Activated CD4-positive, alpha-beta T cell treated with anti-CD3 and anti-CD28 coated beads, Interleukin-2, Interleukin-6, amounts not matched to agents 100 ng/mL and 50 ng/mL, durations not matched to agents 16 hours and 8 hours (primary cell): ENCODE data around the gene EIF4G2.

Experiments
- DNase-seq: peaks from one replicate; pipeline ENCODE4 v3.0.0-alpha.2; 2020

Gene EIF4G2

GRCh38 chr11:10770626-10771254, 38.0 kb downstream of the EIF4G2 start:
- peak; percentile 33 for DNase-seq

GRCh38 chr11:10764412-10764811, 44.3 kb downstream of the EIF4G2 start:
- no peak for DNase-seq

- no peak for DNase-seq
Measured at GRCh38 chr11:10763766-10764165, 45.0 kb downstream of the EIF4G2 start.

- DNase-seq = no peak
Measured at GRCh38 chr11:10762913-10763421, 45.8 kb downstream of the EIF4G2 start.

GRCh38 chr11:10762185-10762584, 46.5 kb downstream of the EIF4G2 start:
- DNase-seq = no peak

- no peak for DNase-seq
Measured at GRCh38 chr11:10761085-10761698, 47.5 kb downstream of the EIF4G2 start.

GRCh38 chr11:10758957-10759356, 49.8 kb downstream of the EIF4G2 start:
- DNase-seq = no peak

GRCh38 chr11:10752486-10752885, 56.2 kb downstream of the EIF4G2 start:
- no peak for DNase-seq

- DNase-seq = no peak
Measured at GRCh38 chr11:10752061-10752460, 56.7 kb downstream of the EIF4G2 start.

- DNase-seq = no peak
Measured at GRCh38 chr11:10751581-10751940, 57.2 kb downstream of the EIF4G2 start.

- DNase-seq = peak; percentile 94
Measured at GRCh38 chr11:10750838-10751580, 57.7 kb downstream of the EIF4G2 start, which contains the start of gene CTR9. TSS of gene CTR9 (plus strand) at chr11:10751246. CDS start at chr11:10751413, 167 bp downstream.

- no peak for DNase-seq
Measured at GRCh38 chr11:10749476-10749875, 59.2 kb downstream of the EIF4G2 start.

- DNase-seq = no peak
Measured at GRCh38 chr11:10747733-10748132, 61.0 kb downstream of the EIF4G2 start.
